GM18868 (cell line): ENCODE measurements around the gene EHD4.

Experiments
- ATAC-seq: cut with Tn5 transposase; IDR thresholded peaks from one replicate; pipeline ENCODE4 v1.9.1; 2021; ENCODE audit warnings: mild to moderate bottlenecking, moderate library complexity; ENCODE audit not compliant: unreplicated experiment

Gene EHD4

DNA sequence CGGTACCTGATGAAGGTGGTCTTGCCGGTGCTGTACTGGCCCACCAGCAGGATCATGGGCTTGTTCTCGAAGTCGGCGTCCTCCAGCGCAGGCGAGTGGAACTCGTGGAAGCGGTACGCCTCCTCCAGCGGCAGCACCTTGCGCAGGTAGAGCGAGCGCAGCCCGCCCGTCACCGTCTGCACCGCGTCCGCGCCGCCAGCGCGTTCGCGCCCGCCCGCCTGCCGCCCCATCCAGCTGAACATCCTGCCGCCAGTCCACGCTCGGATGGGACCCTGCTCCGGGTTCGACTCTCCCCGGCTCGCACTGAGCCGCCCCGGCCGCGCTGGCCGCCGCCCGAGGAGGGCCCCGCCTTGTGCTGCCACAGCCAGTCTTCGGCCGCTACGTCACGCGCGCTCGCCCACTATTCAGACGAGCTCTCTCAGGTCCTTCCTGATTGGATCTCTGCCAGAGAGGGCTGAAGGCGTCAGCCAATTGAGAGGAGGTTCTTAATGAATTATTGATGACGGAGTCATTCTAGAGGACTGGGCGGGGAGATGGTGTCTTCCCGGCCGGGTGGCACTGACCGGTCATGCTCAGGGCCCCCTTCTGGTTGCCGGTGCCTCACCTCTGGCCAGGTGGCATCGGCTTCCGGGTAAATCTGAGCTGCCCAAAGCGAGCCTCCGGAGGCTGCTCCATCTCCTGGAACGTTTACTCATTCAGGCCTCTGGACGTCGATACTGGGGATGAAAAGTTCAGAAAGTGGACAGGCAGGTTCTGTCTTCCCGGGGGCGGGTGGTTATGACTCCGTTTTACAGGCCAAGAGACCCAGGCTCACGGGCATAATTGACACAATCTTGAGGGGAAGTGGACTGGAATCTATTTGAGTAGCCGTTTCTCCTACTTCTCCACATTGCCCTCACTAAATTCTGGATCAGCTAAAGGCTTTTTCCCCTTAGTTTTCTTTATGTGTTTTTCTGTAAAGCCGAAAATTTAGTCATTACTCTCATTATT, at the start of gene EHD4:
Gene EHD4 (minus strand): TSS at position 305 of the 990 bp plus-strand sequence. CDS start 63 bp downstream, at position 242.
- peak; percentile 75 for ATAC-seq

DNA sequence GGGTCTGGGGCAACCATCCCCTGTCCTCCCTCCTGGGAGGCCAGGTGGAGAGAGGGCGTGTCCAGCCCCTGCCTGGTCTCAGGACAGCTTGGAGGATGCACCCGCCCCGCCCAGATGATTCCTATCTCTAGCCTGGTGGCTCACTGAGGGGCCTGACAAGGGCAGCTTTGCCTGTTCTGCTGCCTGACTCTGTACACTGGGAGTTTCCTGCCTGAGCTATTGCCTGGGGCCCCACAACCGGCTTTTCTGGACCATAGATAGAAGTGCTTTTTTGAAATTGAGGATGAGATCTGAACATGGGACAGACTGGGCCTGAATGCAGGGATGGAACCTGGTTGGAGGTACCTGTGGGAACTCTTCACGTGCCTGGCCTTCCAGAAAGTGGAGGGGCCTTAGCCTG, 49.2 kb upstream of the EHD4 start:
- no peak for ATAC-seq

GRCh38 chr15:42020713-42021273, 48.4 kb upstream of the EHD4 start, which contains the start of gene PLA2G4E:
TSS of gene PLA2G4E (minus strand) at chr15:42021042. CDS start at chr15:42021030, 12 bp downstream.
- ATAC-seq: no peak

- ATAC-seq: no peak
These were observed 46.2 kb upstream of the EHD4 start for GRCh38 chr15:42018306-42019224.

DNA sequence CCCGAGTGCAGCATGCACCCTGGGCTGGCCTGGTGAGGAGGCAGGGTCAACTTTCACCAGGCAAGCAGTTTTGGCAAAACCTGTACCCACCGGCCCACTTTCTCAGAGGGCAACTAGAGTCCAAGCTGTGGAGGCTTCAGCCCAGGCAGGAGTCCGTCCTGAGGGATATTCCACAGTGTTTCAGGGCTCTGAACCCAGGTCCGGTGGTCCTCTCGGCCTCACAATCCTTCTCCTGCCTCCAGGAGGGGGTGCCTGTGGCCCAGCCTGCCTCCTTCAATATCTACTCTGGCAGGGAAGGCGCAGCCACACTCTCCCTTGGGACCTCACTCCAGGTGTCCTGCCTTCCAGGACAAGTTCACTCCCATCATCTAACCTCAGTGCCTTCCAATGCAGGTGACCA, 44.6 kb upstream of the EHD4 start:
- no peak for ATAC-seq

GRCh38 chr15:42014406-42014805, 42.0 kb upstream of the EHD4 start:
- ATAC-seq: no peak

DNA sequence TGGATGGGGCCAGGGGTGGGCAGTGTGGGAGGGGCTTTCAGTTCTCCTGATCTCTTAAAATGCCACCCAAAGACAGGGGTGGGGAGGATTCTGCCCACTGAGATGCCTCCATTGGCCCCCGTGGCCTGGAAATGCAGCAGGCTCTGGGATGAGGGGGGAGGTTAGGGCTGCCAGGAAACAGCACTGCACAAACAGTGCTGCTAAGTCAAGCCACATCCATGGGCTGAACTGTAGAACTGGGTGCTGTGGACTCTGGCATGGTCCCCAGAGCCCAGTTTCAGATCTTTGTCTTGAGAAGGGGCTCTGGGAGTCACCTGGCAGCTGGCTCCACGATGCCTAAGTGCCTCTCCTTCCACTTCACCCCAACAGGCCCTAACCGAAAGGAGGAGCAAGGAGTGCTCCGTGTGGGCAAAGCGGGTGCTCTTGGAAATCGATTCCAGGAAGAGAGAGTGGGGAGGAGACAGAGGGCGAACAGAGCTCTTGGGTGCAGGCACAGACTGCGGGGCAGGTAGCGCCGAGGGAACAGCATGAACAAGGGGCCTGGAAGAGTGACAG, 40.6 kb upstream of the EHD4 start:
- ATAC-seq: no peak

GRCh38 chr15:42012241-42012640, 39.9 kb upstream of the EHD4 start:
- no peak for ATAC-seq

DNA sequence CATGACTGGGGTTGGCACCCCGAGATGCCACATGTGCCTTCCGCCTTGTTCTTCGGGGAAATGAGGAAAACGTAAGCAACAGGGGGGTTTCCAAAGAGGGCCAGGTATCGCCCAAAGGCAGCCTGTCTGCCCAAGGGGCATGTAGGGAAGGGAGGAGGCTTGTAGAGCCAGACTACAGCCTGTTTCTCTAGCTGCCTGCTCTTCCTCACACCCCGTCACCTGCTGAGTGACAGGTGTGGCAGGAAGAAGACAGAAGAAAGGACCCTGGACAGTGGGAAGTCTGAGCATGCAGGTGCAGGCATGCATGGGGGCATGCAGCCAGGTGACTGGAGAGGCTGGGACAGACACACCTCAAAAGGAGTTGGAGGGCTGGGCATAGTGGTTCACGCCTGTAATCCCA, 38.7 kb upstream of the EHD4 start:
- no peak for ATAC-seq

- ATAC-seq: peak; percentile 58
These were observed 38.1 kb upstream of the EHD4 start for GRCh38 chr15:42010434-42010833.

DNA sequence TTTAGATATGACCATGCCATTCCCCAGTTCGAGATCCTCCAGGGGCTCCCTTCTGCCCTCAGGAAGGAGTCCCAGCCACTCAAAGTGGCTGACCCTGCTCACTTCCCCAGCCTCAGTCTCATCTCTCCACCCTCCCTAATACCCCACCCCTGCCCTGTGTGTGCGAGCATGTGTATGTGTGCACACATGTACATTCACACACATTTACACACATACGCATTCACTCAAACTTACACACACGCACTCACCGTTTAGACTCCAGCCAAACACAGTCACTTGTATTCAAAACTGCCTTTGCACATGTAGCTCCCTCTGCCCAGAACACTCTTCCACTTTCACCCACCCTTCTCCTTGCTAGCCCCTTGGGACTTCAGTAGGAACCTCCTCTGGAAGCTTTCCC, 37.1 kb upstream of the EHD4 start:
- ATAC-seq: no peak

DNA sequence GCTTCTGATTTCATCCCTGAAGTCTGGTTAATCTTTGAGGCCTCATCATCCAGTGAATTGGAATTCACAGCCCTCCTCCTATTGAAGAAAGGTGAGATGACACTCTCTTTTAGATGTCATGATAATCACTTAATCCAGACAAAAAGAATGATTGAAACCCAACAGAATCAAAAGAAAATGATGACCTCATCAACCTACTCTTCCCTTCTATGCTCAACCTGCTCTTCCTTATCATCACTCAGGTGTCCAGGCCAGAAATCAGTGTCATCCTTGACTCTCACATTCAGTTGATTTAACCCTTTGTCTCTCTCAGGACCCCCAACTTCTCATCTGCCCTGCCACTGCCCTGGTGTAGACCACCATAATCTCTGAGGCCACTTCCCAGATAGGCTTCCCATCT, 36.7 kb upstream of the EHD4 start:
- no peak for ATAC-seq

DNA sequence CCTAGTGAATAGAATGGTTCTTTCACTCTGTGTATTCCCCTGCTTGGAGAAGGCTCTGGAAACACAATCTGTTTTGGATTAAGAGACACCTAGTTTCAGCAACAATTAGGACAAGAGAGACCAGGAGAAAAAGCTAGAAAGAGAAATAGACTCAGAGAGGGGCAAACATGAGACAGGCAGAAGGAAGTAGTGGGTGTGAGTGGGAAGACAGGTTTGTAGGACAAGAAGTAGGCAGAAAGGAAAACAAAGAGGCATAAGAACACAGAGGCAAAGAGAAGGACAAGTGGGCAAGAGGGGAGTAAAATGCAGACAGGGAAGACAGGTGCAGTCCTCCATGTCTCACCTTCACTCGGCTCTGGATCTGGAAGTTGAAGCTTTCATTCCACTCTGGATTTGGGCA, 35.0 kb upstream of the EHD4 start:
- ATAC-seq: no peak

DNA sequence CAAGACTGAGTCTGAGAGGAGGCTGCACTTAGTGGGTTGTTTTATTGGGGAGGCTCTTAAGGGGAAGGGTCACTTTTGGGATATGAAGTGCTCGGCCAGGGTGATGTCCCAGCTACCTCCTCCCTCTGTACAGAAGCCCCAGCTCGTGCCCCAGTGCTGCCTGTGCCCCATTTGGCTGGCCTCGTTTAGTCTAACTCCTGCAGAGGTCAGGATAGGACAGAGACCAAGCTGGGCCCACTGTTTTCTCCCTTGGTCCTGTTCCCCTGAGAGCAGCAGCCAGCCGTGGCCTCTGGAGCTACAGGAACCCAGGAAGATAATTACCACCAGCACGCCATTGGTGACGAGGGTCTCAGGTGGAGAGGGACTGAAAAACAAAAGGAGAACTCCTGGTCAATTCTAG, 30.0 kb upstream of the EHD4 start:
- no peak for ATAC-seq

DNA sequence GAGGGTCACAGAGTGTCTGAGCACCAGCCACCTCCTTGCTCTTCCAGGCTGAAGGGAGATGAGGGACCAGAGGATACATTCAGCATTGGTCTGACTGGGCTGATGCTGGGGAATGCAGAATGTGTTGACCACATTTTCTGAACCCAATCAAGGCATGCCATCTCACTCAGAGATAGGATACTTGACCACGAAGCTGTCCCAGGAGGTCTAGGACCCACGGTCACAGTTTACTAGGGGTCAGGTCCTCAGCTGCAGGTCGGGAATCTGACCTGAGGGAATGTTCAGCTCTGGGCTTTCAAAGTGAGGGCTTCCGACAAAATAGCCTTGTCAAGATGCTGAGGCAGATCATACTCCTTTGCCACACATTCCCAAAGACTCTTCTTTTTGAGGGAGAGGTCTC, 28.9 kb upstream of the EHD4 start:
- ATAC-seq: no peak

DNA sequence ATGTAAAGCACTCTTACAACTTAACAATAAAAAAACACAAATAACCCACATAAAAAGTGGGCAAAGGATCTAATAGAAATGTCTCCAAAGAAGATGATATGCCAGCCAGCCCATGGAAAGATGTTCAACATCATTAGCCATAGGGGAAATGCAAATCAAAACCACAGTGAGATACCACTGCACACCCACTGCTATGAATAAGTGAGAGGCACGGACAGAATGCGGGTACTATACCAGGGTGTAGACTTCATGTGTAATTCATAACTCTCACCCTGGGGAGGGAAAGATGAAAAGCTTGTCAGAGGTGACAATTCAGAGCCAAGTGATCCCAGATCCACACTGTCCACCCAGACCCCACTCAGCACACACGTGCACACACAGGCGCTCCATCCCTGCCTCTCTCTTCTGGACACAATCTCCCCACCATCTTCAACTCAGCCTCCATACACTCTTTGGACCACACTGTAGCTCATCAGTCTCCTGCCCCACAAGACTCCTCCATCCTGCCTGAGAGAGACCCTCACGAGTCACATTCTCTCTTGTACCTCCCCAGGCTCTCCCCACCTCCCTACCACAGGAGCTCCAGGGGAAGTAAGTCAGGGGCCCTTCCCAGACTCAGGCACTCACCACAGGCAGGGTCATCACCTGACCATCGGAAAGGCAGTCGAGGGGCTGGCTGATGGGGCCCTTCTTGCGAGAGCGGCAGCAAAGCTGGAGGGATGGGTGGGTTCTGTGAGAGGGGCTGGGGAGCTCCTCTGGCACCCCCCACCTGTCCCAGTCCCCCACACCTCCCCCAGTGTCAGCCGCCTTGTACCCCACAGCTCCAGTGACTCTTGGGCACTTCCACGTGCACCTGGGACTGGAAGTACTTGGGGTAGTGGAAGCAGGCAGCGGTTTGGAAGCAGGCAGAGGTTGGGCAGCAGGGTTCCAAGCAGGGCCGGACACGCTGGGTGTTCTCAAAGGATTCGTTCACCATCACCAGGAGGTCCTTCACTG, 27.2 kb upstream of the EHD4 start:
- ATAC-seq: no peak

- ATAC-seq: no peak
These were observed 25.5 kb upstream of the EHD4 start for GRCh38 chr15:41997845-41998244.

DNA sequence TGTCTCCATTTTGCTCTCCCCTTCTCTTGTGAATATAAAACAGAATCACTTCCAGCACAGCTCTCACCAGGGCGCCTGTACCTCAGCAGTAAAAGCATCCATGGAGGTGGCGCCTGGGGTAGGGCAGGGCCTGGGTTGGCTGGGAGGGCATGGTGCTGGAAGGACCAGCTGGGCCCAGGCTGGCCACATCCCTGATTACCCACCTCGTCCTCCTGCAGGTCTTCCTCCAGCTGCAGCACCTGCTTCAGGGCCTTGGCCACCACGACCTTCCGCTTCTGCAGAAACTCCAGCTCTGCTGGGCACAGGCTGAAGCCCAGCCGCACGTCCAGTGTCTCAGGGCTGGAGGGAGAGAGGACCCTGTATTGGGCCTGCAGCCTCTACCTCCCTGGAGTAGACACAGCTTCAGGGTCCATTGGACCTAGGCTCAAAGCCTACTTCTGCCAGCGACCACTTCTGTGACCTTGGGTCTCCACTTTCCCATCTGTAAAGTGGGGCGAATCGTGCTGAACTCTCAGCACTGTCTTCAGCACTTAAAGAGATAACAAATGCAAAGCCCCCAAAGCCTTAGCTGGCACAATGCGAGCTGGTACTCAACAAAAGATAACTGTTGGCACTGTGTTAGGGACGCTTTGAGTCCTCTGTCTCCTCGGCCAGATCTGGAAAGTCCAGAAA, 24.7 kb upstream of the EHD4 start:
- ATAC-seq: no peak

- ATAC-seq: no peak
These were observed 24.0 kb upstream of the EHD4 start for GRCh38 chr15:41996376-41996775.
